SK-N-SH (cell line): Measurements from ENCODE around the gene LIN28B.

Experiments
- FOXJ3 ChIP-seq: sonication (generic); formaldehyde crosslinking; IDR thresholded peaks from 2 replicates; pipeline ENCODE4 v1.5.1; 2020; ENCODE audit warnings: mild to moderate bottlenecking, missing genetic modification reagents
- FOXM1 ChIP-seq: IDR thresholded peaks from 2 replicates; pipeline ENCODE4 v1.4.0; 2012; ENCODE audit warnings: low read depth, mild to moderate bottlenecking
- GABPA ChIP-seq: IDR thresholded peaks from 2 replicates; pipeline ENCODE4 v1.4.0; 2012; ENCODE audit warnings: low read depth, mild to moderate bottlenecking
- JUND ChIP-seq: IDR thresholded peaks from 2 replicates; pipeline ENCODE4 v1.4.0; 2012
- MXI1 ChIP-seq: IDR thresholded peaks from 2 replicates; pipeline ENCODE4 v1.6.1; 2012; ENCODE audit warnings: mild to moderate bottlenecking, low read depth, low read length, improper control_type of control experiment
- RFX5 ChIP-seq: IDR thresholded peaks from 2 replicates; pipeline ENCODE4 v1.6.1; 2012; ENCODE audit warnings: mild to moderate bottlenecking, improper control_type of control experiment, low read length
- RXRA ChIP-seq: IDR thresholded peaks from 2 replicates; pipeline ENCODE4 v1.4.0; 2012; ENCODE audit warnings: low read depth, mild to moderate bottlenecking, borderline replicate concordance
- TF ChIP-seq, protein P1 (sequence below): fragments of 200-600 bp; sonication (generic); IDR thresholded peaks from 2 replicates; pipeline ENCODE4 v1.6.1; 2017; ENCODE audit warnings: antibody characterized with exemption, mild to moderate bottlenecking, moderate library complexity
- TF ChIP-seq, protein P2 (sequence below): IDR thresholded peaks from 2 replicates; pipeline ENCODE4 v1.4.0; 2012; ENCODE audit warnings: low read depth

GRCh38 chr6:105080279-105080678, 123.4 kb downstream of the LIN28B start:
- TF ChIP-seq JUND (no peak), FOXJ3 (no peak), RFX5 (no peak), MXI1 (no peak), GABPA (no peak), RXRA (no peak), FOXM1 (no peak)
- TF ChIP-seq, protein P1, sequence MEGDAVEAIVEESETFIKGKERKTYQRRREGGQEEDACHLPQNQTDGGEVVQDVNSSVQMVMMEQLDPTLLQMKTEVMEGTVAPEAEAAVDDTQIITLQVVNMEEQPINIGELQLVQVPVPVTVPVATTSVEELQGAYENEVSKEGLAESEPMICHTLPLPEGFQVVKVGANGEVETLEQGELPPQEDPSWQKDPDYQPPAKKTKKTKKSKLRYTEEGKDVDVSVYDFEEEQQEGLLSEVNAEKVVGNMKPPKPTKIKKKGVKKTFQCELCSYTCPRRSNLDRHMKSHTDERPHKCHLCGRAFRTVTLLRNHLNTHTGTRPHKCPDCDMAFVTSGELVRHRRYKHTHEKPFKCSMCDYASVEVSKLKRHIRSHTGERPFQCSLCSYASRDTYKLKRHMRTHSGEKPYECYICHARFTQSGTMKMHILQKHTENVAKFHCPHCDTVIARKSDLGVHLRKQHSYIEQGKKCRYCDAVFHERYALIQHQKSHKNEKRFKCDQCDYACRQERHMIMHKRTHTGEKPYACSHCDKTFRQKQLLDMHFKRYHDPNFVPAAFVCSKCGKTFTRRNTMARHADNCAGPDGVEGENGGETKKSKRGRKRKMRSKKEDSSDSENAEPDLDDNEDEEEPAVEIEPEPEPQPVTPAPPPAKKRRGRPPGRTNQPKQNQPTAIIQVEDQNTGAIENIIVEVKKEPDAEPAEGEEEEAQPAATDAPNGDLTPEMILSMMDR = no peak
- TF ChIP-seq, protein P2, sequence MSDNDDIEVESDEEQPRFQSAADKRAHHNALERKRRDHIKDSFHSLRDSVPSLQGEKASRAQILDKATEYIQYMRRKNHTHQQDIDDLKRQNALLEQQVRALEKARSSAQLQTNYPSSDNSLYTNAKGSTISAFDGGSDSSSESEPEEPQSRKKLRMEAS = no peak
